ENCODE measurements around the gene PSKH1. TPM values are rescaled to one million over a fixed set of nuclear protein-coding genes. Genes with fewer than 3 reads are reported as not detected.

PSKH1 gene
- total and polyA plus RNA-seq, 9 of the 15 experiments (the other 6 are each of a cell fraction or from before 2014, with no cell fraction given): 0.96 to 20.9 (median 9.4) TPM

GRCh38 chr16:67857547-67858233, 35.4 kb upstream of the PSKH1 start (continued):
- TF ChIP-seq MLLT1 (IDR thresholded peaks at IDR 0.05) (no peak), POLR2G (IDR thresholded peaks at IDR 0.05; ENCODE audit: low read depth, low read length) (no peak), SMARCE1 (IDR thresholded peaks at IDR 0.05) (peak; percentile 39; the same call in 1 of the 2 replicates), ZBTB49 (CRISPR knock-in tag; IDR thresholded peaks at IDR 0.05; ENCODE audit: borderline replicate concordance) (0 out of 2 replicates have a peak, but pooled peaks have one; percentile 21), ZNF277 (CRISPR knock-in tag; IDR thresholded peaks at IDR 0.05; ENCODE audit: borderline replicate concordance) (no peak), ZNF785 (CRISPR knock-in tag; IDR thresholded peaks at IDR 0.05) (no peak), CCAR2 (IDR thresholded peaks at IDR 0.05; ENCODE audit: low read depth, low read length) (no peak), ZNF3 (CRISPR knock-in tag; IDR thresholded peaks at IDR 0.05) (no peak), ZNF512 (tag; IDR thresholded peaks at IDR 0.05) (no peak), ATF7 (IDR thresholded peaks at IDR 0.05) (no peak), ZNF384 (IDR thresholded peaks at IDR 0.05; ENCODE audit: low read depth, low read length) (no peak), RBM14 (IDR thresholded peaks at IDR 0.05; ENCODE audit: borderline replicate concordance, insufficient read depth, low read depth, low read length) (no peak), NBN (IDR thresholded peaks at IDR 0.05; ENCODE audit: low read depth) (no peak), ZNF197 (CRISPR knock-in tag; IDR thresholded peaks at IDR 0.05; ENCODE audit: low read depth) (no peak), TCF3 (CRISPR knock-in tag; IDR thresholded peaks at IDR 0.05) (peak; percentile 59; the same call in 1 of the 2 replicates), CEBPB (tag; IDR thresholded peaks at IDR 0.05) (0 out of 2 replicates have a peak, but pooled peaks have one; percentile 20), ZNF282 (CRISPR knock-in tag; IDR thresholded peaks at IDR 0.05) (no peak), BMI1 (IDR thresholded peaks at IDR 0.05; ENCODE audit: low read length) (peak; percentile 50; the same call in 1 of the 2 replicates), FOXJ2 (tag; IDR thresholded peaks at IDR 0.05) (peak; percentile 100), FOXJ3 (CRISPR knock-in tag; IDR thresholded peaks at IDR 0.05) (peak; percentile 91), FOXA3 (CRISPR knock-in tag; conservative IDR thresholded peaks at IDR 0.05 in 1 of 2, IDR thresholded peaks at IDR 0.05 in 1 of 2) (0 out of 4 replicates have a peak, but pooled peaks have one; percentile 22 to 71)
